Activated CD4-positive, alpha-beta T cell treated with anti-CD3 and anti-CD28 coated beads, Interleukin-2, amount 50 U/mL, for 48 hours (primary cell): ENCODE results near the gene POTEC.
A peak's percentile ranks its signal among the peaks of the same experiment; 100 is the strongest.
"Not testable (repeated sequence)": the region's sequence is repeated elsewhere in the genome, so short reads cannot be mapped to it uniquely, and the experiment has no call there.

Source experiments
- DNase-seq, 2 experiments: peaks; one replicate each; pipeline ENCODE4 v3.0.0-alpha.2; 2020

The POTEC gene

GRCh38 chr18:14543446-14543964 lies at the start of gene POTEC:
POTEC (minus strand) TSS chr18:14543600; CDS start chr18:14543146, 454 bp downstream.
- DNase-seq, result not testable (repeated sequence)

DNA sequence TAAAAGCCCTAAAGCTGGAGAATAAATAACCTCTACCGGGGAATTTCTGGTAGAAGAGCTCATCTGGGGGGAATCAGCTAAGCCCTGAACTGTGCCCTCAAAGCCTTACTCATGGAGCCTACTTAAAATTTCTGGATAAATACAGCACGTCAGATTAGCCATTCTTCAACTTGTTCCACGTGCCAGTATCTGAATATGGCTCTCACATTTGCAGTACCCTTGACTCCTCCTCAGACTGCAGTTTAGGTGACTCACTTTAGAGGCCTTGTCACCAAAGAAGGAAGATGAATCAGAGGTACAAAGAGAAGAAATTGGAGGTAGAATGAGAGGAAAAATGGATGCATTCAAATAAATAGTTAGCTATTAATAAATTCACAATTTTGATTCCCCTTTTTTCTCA lies 34.6 kb upstream of the POTEC start:
- no peak for DNase-seq

- DNase-seq, result not testable (repeated sequence)
Measured at GRCh38 chr18:14559502-14559901, 16.1 kb upstream of the POTEC start.

DNA sequence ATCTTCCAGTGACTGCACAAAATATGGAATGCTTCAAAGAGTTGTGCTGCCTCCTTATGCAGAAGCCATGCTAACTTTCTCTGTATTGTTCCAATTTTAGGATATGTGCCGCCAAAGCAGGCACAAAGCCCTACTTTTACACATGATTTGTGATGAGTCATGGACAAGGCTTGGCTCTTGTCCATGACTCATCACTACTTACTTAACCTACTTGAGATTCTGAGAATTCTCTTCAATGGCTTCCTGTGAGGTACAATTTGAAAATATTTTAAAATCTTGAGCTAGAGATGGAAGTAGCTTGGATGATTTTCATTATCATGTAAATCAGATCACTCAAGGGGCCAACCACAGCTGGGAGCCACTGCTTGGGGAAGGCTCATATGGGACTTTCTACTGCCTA lies 11.7 kb downstream of the POTEC start:
- DNase-seq, result not testable (repeated sequence)

GRCh38 chr18:14510707-14511106 lies 32.7 kb downstream of the POTEC start:
- peak in 1 of 2 experiments; percentile 15 for DNase-seq

DNA sequence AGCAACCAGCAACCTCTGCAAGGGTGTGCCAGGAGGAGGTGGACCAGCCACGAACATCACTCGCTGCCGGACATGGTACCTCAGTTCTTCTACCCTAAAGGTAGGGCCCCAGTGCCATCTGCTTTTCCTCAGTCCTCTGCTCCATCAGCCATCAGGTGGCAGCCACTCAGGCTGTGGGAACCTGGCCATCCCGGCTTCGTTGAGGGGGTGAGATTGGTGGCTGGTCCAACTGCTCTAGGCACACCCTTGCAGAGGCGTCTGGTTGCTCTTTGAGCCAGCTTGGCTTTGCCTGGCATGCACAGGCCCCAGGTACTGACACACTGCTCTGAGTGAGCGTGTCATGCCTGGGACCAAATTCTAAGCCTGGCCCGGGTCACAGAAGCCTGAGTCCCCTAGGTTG lies 39.7 kb downstream of the POTEC start:
- DNase-seq, result not testable (repeated sequence)

GRCh38 chr18:14501894-14502293 lies 41.5 kb downstream of the POTEC start:
- not testable (repeated sequence) for DNase-seq

GRCh38 chr18:14489256-14490014 lies 54.0 kb downstream of the POTEC start:
- not testable (repeated sequence) for DNase-seq

- not testable (repeated sequence) for DNase-seq
Measured at GRCh38 chr18:14488789-14489188, 54.6 kb downstream of the POTEC start.

- DNase-seq, result not testable (repeated sequence)
Measured at GRCh38 chr18:14486926-14487580, 56.3 kb downstream of the POTEC start.

DNA sequence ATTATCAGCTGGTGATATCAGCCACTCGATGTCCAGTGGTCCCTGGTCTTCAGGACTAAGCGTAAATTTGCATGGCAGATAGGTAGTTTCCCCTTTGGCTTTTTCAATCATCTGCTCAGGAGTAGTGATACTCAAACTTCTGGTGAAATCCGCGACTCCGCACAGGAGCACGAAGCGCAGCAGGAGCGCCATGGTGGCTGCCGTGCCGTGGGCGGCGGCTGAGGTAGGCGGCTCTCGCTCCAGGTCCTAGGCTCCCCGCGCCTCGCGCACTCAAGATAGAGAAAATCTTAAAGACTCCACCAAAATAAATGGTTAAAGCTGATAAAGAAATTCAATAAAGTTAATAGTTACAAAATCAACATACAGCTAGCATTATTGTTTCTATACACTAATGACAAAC lies 64.3 kb downstream of the POTEC start:
- DNase-seq, result not testable (repeated sequence)

DNA sequence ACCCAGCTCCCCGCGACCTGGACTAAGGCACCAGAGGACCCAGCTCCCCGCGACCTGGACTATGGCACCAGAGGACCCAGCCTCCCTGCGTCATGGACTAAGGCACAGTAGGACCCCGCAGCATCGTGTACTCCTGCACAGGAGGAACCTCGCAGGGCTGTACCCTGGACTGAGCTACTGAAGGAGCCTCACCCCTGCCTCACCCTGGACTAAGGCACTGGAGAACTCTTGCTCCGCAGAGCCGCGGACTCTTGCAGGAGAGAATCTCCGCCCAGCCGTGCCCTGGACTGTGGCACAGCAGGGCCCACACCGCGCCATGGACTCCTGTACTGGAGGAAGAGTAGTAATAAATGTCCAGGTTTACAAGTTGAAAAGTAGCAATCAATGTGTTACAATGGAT lies 67.9 kb downstream of the POTEC start:
- DNase-seq, result not testable (repeated sequence)

DNA sequence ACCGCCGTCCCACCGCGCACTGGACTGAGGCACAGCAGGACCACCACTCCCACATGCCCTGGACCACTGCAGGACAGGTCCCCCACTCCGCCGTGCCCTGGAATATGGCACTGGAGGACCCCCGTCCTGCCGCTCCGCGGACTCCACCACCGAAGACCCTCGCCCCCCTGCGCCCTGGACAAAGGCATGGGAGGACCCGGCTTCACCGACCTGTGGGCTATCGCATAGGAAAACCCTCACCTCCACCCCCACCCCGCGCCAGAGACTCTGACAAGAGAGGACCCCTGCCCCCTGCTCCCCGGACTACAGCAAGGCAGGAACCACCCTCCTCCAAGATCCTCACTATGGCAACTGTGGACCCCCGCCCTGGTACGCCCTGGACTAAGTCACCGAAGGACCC lies 68.6 kb downstream of the POTEC start:
- not testable (repeated sequence) for DNase-seq

GRCh38 chr18:14474007-14474720 lies 69.2 kb downstream of the POTEC start:
- not testable (repeated sequence) for DNase-seq

DNA sequence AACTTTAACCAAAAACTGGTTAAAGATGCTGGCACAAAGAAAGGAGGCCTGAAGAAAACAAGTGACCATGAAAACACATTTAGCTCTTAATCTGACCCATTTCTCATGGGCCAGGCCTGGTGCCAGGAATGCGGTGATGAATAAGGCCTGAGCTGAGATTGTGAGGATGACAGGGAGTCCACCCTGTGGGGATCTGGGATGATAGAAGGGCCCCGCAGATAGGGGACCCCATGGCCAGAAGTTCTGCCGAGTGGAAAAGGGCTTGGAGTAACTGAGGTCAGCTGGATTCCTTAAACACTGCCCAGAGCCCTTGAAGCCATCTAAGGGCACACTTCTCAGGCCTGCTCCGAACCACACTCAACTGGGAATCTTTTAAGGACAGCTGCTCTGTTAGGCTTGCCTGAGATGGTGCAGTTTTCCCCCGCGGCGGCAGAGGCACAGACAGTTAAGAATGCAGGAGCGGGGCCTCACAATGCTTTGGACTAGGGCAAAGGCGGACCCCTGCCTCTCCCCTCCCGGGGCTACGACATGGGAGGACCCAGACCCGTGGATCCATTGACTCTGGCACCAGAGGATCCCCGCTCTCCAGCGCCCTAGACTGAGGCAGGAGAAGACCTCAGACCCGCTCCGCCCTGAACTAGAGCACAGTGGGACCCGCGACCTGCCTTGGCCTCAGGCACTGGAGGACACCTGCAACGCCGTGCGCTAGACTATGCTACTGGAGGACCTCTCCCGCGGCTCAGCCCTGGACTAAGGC lies 70.0 kb downstream of the POTEC start:
- DNase-seq, result not testable (repeated sequence)

DNA sequence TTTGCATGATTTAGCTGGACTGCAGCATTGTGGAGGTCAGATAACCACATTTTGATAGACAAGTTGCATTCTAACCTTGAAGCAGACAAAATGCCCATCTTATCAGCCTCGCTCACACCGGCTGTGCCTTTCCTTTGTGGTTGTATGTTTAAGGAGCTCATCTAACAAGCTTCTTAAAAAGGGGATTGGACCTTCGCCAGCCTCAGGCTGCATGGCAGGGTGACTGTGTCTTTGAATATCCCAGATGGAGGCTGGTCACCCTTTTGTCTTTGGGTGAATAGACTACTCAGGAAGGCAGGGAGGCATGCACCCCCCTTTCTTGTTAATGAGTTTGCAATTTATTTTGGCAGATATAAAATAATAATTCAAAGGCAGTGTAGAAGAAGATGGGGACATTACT lies 72.1 kb downstream of the POTEC start:
- not testable (repeated sequence) for DNase-seq

- not testable (repeated sequence) for DNase-seq
Measured at GRCh38 chr18:14470446-14470845, 73.0 kb downstream of the POTEC start.

GRCh38 chr18:14470046-14470445 lies 73.4 kb downstream of the POTEC start:
- not testable (repeated sequence) for DNase-seq

- DNase-seq, result not testable (repeated sequence)
Measured at GRCh38 chr18:14465989-14466388, 77.4 kb downstream of the POTEC start.
